Activated B cell treated with CpG ODN at 0.5 μM for 24 hours (primary cell): Measurements from ENCODE around the gene CCL11. TPM values are rescaled to one million over a fixed set of nuclear protein-coding genes. Genes with fewer than 3 reads are reported as not detected.

Source experiments
- ATAC-seq: fragments of 200-7000 bp; cut with Tn5 transposase; one replicate; pipeline ENCODE4 v1.10.0; 2021; ENCODE audit warnings: low read depth, mild to moderate bottlenecking, moderate library complexity
- CTCF ChIA-PET: fragments of 350-600 bp; sonication (Branson Sonifier 250); formaldehyde crosslinking; loops from one replicate; lab custom pipeline; 2021; ENCODE audit warnings: antibody characterized with exemption; lab: Charles Lee
- POLR2A ChIA-PET: fragments of 350-600 bp; sonication (Branson Sonifier 250); formaldehyde crosslinking; loops from one replicate; lab custom pipeline; 2021; ENCODE audit warnings: antibody characterized with exemption; lab: Charles Lee
- DNase-seq: peaks from one replicate; pipeline ENCODE4 v3.0.0; 2022
- H3K27ac Mint-ChIP-seq: one replicate; pipeline ENCODE4 v1.8.0; 2020; ENCODE audit warnings: mixed read lengths
- H3K27me3 Mint-ChIP-seq: one replicate; pipeline ENCODE4 v1.8.0; 2021; ENCODE audit warnings: mixed read lengths
- H3K36me3 Mint-ChIP-seq: one replicate; pipeline ENCODE4 v1.8.0; 2021; ENCODE audit warnings: low read depth, mixed read lengths
- H3K4me1 Mint-ChIP-seq: one replicate; pipeline ENCODE4 v1.8.0; 2021; ENCODE audit warnings: mixed read lengths
- H3K4me3 Mint-ChIP-seq: one replicate; pipeline ENCODE4 v1.8.0; 2020; ENCODE audit warnings: mild to moderate bottlenecking, mixed read lengths
- H3K9me3 Mint-ChIP-seq: one replicate; pipeline ENCODE4 v1.8.0; 2020; ENCODE audit warnings: mixed read lengths
- intact Hi-C: fragments of 100-400 bp; cut with micrococcal nuclease; formaldehyde crosslinking; loops from one replicate; pipeline ENCODE4 v1.15.1; 2024
- total RNA-seq: library from RNA; stranded (reverse); gene quantifications from 2 replicates; pipeline ENCODE4 v1.2.3, GENCODE V29; 2022
- TF ChIP-seq, protein P1 (sequence below): fragments of 200-600 bp; IDR thresholded peaks from one replicate; pipeline ENCODE4 v1.8.0; 2022; ENCODE audit warnings: antibody characterized with exemption, mild to moderate bottlenecking

CCL11 gene
- total RNA-seq, 1 donor from 2014 or later: not detected

- peaks cover 35% of the 10 kb centered on the region for H3K27me3 Mint-ChIP-seq
- no peak overlapping the region for H3K4me3 Mint-ChIP-seq
- ChIA-PET CTCF (no interaction called here), POLR2A (no interaction called here)
- TF ChIP-seq, protein P1, sequence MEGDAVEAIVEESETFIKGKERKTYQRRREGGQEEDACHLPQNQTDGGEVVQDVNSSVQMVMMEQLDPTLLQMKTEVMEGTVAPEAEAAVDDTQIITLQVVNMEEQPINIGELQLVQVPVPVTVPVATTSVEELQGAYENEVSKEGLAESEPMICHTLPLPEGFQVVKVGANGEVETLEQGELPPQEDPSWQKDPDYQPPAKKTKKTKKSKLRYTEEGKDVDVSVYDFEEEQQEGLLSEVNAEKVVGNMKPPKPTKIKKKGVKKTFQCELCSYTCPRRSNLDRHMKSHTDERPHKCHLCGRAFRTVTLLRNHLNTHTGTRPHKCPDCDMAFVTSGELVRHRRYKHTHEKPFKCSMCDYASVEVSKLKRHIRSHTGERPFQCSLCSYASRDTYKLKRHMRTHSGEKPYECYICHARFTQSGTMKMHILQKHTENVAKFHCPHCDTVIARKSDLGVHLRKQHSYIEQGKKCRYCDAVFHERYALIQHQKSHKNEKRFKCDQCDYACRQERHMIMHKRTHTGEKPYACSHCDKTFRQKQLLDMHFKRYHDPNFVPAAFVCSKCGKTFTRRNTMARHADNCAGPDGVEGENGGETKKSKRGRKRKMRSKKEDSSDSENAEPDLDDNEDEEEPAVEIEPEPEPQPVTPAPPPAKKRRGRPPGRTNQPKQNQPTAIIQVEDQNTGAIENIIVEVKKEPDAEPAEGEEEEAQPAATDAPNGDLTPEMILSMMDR: no peak
- ATAC-seq: no peak
- H3K27ac Mint-ChIP-seq: no peak overlapping the region
- H3K9me3 Mint-ChIP-seq: no peaks in the 10 kb centered on the region
- intact Hi-C loops: no loop called here
- no peaks in the 10 kb centered on the region for H3K36me3 Mint-ChIP-seq
- no peak for DNase-seq
- peaks cover 6% of the 10 kb centered on the region for H3K4me1 Mint-ChIP-seq
Measured at GRCh38 chr17:34303606-34304005, 18.1 kb downstream of the CCL11 start.

DNA sequence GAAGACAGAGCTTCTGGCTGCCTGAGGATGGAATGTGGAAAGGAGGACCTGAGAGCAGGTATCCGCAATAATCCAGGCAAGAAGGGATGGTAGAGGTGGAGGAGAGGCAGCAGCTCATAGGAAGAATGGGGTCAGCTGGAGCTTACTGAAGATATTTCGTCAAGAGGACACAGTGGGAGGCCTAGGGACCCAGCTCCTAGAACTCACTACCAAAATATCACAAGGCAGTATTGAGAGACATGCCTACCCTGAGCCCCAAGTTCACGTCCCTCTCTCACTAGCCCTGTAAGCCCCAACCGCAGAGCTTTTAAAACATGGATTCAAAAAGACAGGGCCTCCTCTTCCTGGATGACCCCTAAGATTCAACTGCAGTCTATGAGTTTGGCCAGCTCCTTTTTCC lies 19.5 kb downstream of the CCL11 start:
- peaks cover 32% of the 10 kb centered on the region for H3K27me3 Mint-ChIP-seq
- ATAC-seq (no peak), DNase-seq (no peak)
- POLR2A ChIA-PET: no interaction called here
- H3K36me3 Mint-ChIP-seq: no peaks in the 10 kb centered on the region
- TF ChIP-seq, protein P1: no peak
- intact Hi-C loops: no loop called here
- no peaks in the 10 kb centered on the region for H3K9me3 Mint-ChIP-seq
- CTCF ChIA-PET: interaction anchor here (1.1 kb wide), 1 partner anchor 12 kb away, joined by 3 read pairs; no protein-coding TSS in a partner anchor
- no peak overlapping the region for H3K4me3 Mint-ChIP-seq
- no peak overlapping the region for H3K27ac Mint-ChIP-seq
- H3K4me1 Mint-ChIP-seq: no peaks in the 10 kb centered on the region

- TF ChIP-seq, protein P1: no peak
- ChIA-PET CTCF (no interaction called here), POLR2A (no interaction called here)
- no peaks in the 10 kb centered on the region for H3K36me3 Mint-ChIP-seq
- no peaks in the 10 kb centered on the region for H3K9me3 Mint-ChIP-seq
- no peaks in the 10 kb centered on the region for H3K4me1 Mint-ChIP-seq
- peaks cover 32% of the 10 kb centered on the region for H3K27me3 Mint-ChIP-seq
- DNase-seq (no peak), ATAC-seq (no peak)
- intact Hi-C loops: no loop called here
- no peak overlapping the region for H3K27ac Mint-ChIP-seq
- H3K4me3 Mint-ChIP-seq: no peak overlapping the region
Measured at GRCh38 chr17:34305606-34306005, 20.1 kb downstream of the CCL11 start.

GRCh38 chr17:34306466-34306865 lies 20.9 kb downstream of the CCL11 start:
- Mint-ChIP-seq H3K27me3 (peaks cover 30% of the 10 kb centered on the region), H3K36me3 (no peaks in the 10 kb centered on the region), H3K4me3 (no peak overlapping the region), H3K9me3 (no peaks in the 10 kb centered on the region), H3K4me1 (no peaks in the 10 kb centered on the region), H3K27ac (no peak overlapping the region)
- DNase-seq (no peak), ATAC-seq (no peak)
- ChIA-PET POLR2A (no interaction called here), CTCF (no interaction called here)
- TF ChIP-seq, protein P1: no peak
- intact Hi-C loops: no loop called here

DNA sequence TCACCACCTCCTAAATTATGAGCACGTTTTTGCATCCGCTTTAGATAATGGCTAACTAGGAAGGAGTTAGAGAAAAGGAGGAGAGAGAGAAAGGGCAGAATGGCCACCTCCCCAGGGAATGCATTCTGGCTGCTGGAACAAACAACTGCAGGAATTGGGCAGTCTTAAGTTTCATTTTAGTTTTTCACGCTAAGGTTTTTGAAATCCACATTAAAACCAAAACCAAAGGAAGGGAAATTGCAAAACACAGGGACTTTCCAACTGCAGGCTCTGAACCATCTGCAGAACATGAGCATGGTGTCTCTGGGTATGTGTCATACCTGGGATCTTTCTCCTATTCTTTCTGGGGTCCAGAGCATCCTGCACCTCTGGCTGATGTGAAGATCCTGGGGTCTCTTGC lies 21.6 kb downstream of the CCL11 start:
- H3K27me3 Mint-ChIP-seq: peaks cover 26% of the 10 kb centered on the region
- H3K36me3 Mint-ChIP-seq: no peaks in the 10 kb centered on the region
- intact Hi-C loops: no loop called here
- TF ChIP-seq, protein P1: no peak
- DNase-seq (no peak), ATAC-seq (no peak)
- H3K27ac Mint-ChIP-seq: no peak overlapping the region
- no peaks in the 10 kb centered on the region for H3K9me3 Mint-ChIP-seq
- H3K4me1 Mint-ChIP-seq: no peaks in the 10 kb centered on the region
- ChIA-PET CTCF (no interaction called here), POLR2A (no interaction called here)
- no peak overlapping the region for H3K4me3 Mint-ChIP-seq
